AG04450 (cell line): ENCODE data around the gene LIMS2. TPM values are rescaled to one million over a fixed set of nuclear protein-coding genes. Genes with fewer than 3 reads are reported as not detected.

Experiments
- CTCF ChIA-PET: fragments of 300-600, 350-600 bp; formaldehyde crosslinking; extraction: SDS; loops from one replicate; lab custom pipeline; 2022; ENCODE audit warnings: antibody characterized with exemption, inconsistent platforms; lab: Charles Lee
- POLR2A ChIA-PET: fragments of 350-600 bp; formaldehyde crosslinking; extraction: SDS; loops from one replicate; lab custom pipeline; 2021; ENCODE audit warnings: antibody characterized with exemption, inconsistent platforms; lab: Yijun Ruan, JAX
- DNase-seq: peaks from one replicate; pipeline ENCODE4 v3.0.0-alpha.2; 2011; ENCODE audit warnings: low read depth, low spot score
- H3K27ac ChIP-seq: one replicate; pipeline ENCODE4 v1.5.1; 2012; ENCODE audit warnings: low read depth, low read length, control low read depth
- H3K27me3 ChIP-seq: one replicate; pipeline ENCODE4 v1.6.0; 2012; ENCODE audit warnings: low read length; ENCODE audit not compliant: control insufficient read depth, insufficient read depth
- H3K4me3 ChIP-seq: 2 replicates; pipeline ENCODE4 v1.5.1; 2011; ENCODE audit warnings: mild to moderate bottlenecking, low read depth, low read length, control low read depth
- H3K9me3 ChIP-seq: 2 replicates; pipeline ENCODE4 v1.5.1; 2012; ENCODE audit warnings: low read length; ENCODE audit not compliant: control insufficient read depth, insufficient read depth
- CTCF ChIP-seq: IDR thresholded peaks from 2 replicates; pipeline ENCODE4 v1.5.1; 2011; ENCODE audit warnings: low read depth, low read length, control low read depth, inconsistent platforms
- polyA plus RNA-seq: library from polyadenylated mRNA; depleted of rRNA; stranded (reverse); fragments of >200 nt; gene quantifications from 2 replicates; pipeline ENCODE4 v1.2.3, GENCODE V29; 2011

LIMS2 gene
- polyA plus RNA-seq, 1 experiment = 6.3 TPM

GRCh38 chr2:127630096-127630863 is 45.0 kb downstream of the LIMS2 start:
- no peak overlapping the region for H3K4me3 ChIP-seq
- DNase-seq = no peak
- TF ChIP-seq CTCF = no peak
- H3K27me3 ChIP-seq = no peaks in the 10 kb centered on the region
- CTCF ChIA-PET = no interaction called here
- POLR2A ChIA-PET = interaction anchor here (0.6 kb wide), 1 partner anchor 13 kb away, joined by 3 read pairs; no protein-coding TSS in a partner anchor
- H3K9me3 ChIP-seq = no peaks in the 10 kb centered on the region; the same call in 1 of the 2 replicates
- H3K27ac ChIP-seq = no peak overlapping the region

- TF ChIP-seq CTCF = no peak
- H3K27me3 ChIP-seq = no peaks in the 10 kb centered on the region
- ChIA-PET POLR2A (no interaction called here), CTCF (no interaction called here)
- no peak overlapping the region for H3K27ac ChIP-seq
- no peak for DNase-seq
- no peaks in the 10 kb centered on the region; the same call in 1 of the 2 replicates for H3K9me3 ChIP-seq
- H3K4me3 ChIP-seq = no peak overlapping the region
Observed at GRCh38 chr2:127629637-127630036, 45.7 kb downstream of the LIMS2 start.

GRCh38 chr2:127628767-127629614 is 46.3 kb downstream of the LIMS2 start:
- DNase-seq = no peak
- H3K27me3 ChIP-seq = no peaks in the 10 kb centered on the region
- H3K4me3 ChIP-seq = no peak overlapping the region
- ChIA-PET POLR2A (no interaction called here), CTCF (interaction anchor here (0.8 kb wide), 1 partner anchor 37 kb away, joined by 3 read pairs; no protein-coding TSS in a partner anchor)
- no peaks in the 10 kb centered on the region; the same call in 1 of the 2 replicates for H3K9me3 ChIP-seq
- TF ChIP-seq CTCF = no peak
- H3K27ac ChIP-seq = no peak overlapping the region

GRCh38 chr2:127627740-127628571 is 47.4 kb downstream of the LIMS2 start:
- ChIA-PET CTCF (interaction anchor here (0.8 kb wide), 1 partner anchor 36 kb away, joined by 3 read pairs; no protein-coding TSS in a partner anchor), POLR2A (no interaction called here)
- Histone ChIP-seq H3K9me3 (no peaks in the 10 kb centered on the region; the same call in 1 of the 2 replicates), H3K27me3 (no peaks in the 10 kb centered on the region), H3K4me3 (no peak overlapping the region), H3K27ac (no peak overlapping the region)
- TF ChIP-seq CTCF = no peak
- DNase-seq = no peak
